ENCODE measurements around the gene DCAF4L1. TPM values are rescaled to one million over a fixed set of nuclear protein-coding genes. Genes with fewer than 3 reads are reported as not detected.
A peak's percentile ranks its signal among the peaks of the same experiment; 100 is the strongest.

DCAF4L1 gene, protein sequence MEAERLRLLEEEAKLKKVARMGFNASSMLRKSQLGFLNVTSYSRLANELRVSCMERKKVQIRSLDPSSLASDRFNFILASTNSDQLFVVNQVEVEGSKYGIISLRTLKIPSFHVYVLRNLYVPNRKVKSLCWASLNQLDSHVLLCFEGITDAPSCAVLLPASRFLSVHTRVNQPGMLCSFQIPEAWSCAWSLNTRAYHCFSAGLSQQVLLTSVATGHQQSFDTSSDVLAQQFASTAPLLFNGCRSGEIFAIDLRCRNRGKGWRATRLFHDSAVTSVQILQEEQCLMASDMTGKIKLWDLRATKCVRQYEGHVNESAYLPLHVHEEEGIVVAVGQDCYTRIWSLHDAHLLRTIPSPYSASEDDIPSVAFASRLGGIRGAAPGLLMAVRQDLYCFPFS
- 0.09 to 0.11 TPM in 2 of 3 replicates, not detected in the other for total RNA-seq

DNA sequence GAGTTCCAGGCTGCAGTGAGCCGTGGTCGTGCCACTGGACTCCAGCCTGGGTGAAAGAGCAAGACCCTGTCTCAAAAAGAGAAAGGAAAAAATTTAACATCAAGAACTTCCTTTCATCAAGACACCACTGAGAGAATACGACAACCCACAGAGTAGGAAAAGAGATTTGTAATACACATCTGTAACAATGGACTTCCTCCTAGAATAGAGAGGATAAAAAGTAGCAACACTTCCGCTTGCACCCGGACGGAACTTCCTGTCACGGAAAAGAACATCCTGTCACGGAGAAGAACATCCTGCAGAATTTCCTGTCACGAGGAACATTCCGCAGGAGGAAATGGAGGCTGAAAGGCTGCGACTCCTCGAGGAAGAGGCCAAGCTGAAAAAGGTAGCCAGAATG lies at the start of gene DCAF4L1:
Gene DCAF4L1 (plus strand): TSS at position 301 of the 400 bp plus-strand sequence. CDS start 37 bp downstream, at position 338.
- Mint-ChIP-seq H3K4me1 (no peaks in the 10 kb centered on the region), H3K9me3 (no peaks in the 10 kb centered on the region), H3K27me3 (ENCODE audit: low read depth) (peaks cover 3% of the 10 kb centered on the region), H3K4me3 (no peak within 1 kb of the TSS), H3K36me3 (no peaks in the 10 kb centered on the region), H3K27ac (no peak within 1 kb of the TSS)
- TF ChIP-seq, protein P1, sequence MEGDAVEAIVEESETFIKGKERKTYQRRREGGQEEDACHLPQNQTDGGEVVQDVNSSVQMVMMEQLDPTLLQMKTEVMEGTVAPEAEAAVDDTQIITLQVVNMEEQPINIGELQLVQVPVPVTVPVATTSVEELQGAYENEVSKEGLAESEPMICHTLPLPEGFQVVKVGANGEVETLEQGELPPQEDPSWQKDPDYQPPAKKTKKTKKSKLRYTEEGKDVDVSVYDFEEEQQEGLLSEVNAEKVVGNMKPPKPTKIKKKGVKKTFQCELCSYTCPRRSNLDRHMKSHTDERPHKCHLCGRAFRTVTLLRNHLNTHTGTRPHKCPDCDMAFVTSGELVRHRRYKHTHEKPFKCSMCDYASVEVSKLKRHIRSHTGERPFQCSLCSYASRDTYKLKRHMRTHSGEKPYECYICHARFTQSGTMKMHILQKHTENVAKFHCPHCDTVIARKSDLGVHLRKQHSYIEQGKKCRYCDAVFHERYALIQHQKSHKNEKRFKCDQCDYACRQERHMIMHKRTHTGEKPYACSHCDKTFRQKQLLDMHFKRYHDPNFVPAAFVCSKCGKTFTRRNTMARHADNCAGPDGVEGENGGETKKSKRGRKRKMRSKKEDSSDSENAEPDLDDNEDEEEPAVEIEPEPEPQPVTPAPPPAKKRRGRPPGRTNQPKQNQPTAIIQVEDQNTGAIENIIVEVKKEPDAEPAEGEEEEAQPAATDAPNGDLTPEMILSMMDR (IDR thresholded peaks at IDR 0.05; ENCODE audit: unreplicated experiment), result no peak
- no peak for DNase-seq (ENCODE audit: low spot score in 2 of 2, unreplicated experiment in 2 of 2)

DNA sequence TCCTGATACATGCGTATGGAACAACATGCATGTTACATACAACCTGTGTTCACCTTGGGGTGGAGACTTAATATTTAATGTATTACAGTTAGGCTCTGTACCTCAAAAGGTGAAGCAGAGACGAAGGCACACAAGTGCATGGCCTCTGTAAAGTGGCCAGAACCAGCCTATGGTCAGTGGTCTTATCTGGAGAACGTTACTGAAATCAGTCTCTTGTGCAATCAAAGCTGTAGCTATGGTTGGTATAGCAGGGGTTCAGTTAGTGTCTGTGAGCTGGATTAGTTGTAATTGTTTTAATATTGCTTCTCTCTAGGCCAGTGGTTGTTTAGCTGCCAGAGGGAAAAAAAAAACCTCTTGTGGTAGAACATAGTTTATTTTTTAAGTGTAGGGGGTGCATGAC lies 48.6 kb upstream of the DCAF4L1 start:
- H3K4me3 Mint-ChIP-seq, result no peak overlapping the region
- H3K27me3 Mint-ChIP-seq (ENCODE audit: low read depth), result peaks cover 35% of the 10 kb centered on the region
- H3K9me3 Mint-ChIP-seq, result peaks cover 5% of the 10 kb centered on the region
- DNase-seq (ENCODE audit: low spot score in 2 of 2, unreplicated experiment in 2 of 2), result no peak
- no peaks in the 10 kb centered on the region for H3K36me3 Mint-ChIP-seq
- H3K27ac Mint-ChIP-seq, result no peak overlapping the region
- H3K4me1 Mint-ChIP-seq, result peaks cover 20% of the 10 kb centered on the region
- TF ChIP-seq, protein P1 (IDR thresholded peaks at IDR 0.05; ENCODE audit: unreplicated experiment), result no peak

DNA sequence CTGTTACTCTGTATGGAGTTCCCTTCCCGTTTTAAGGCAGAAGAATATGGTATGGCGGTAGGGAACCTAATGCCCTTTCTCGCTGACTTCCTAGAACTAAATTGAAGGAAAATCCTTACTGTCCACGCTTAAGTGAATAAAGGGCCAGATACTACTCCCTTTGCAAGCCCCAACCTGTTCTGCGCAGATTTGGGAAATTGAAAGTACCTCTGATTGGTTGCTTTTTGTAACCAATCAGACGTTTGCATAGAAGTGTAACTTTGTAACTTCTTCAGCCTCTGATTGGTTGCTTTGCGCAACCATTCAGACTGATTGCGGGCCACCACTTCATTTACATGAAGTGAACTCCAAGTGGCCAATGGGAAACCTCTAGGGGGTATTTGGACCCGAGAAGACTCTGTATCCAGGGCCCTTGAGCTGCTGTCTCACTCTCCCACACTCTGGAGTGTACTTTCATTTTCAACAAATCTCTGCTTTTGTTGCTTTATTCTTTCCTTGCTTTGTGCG lies 47.5 kb upstream of the DCAF4L1 start:
- peaks cover 5% of the 10 kb centered on the region for H3K9me3 Mint-ChIP-seq
- H3K27me3 Mint-ChIP-seq (ENCODE audit: low read depth), result peaks cover 35% of the 10 kb centered on the region
- no peak overlapping the region for H3K27ac Mint-ChIP-seq
- TF ChIP-seq, protein P1 (IDR thresholded peaks at IDR 0.05; ENCODE audit: unreplicated experiment), result no peak
- peaks cover 20% of the 10 kb centered on the region for H3K4me1 Mint-ChIP-seq
- no peak for DNase-seq (ENCODE audit: low spot score in 2 of 2, unreplicated experiment in 2 of 2)
- H3K36me3 Mint-ChIP-seq, result peaks cover under 1% of the 10 kb centered on the region
- peak overlapping the region; percentile 99 for H3K4me3 Mint-ChIP-seq

DNA sequence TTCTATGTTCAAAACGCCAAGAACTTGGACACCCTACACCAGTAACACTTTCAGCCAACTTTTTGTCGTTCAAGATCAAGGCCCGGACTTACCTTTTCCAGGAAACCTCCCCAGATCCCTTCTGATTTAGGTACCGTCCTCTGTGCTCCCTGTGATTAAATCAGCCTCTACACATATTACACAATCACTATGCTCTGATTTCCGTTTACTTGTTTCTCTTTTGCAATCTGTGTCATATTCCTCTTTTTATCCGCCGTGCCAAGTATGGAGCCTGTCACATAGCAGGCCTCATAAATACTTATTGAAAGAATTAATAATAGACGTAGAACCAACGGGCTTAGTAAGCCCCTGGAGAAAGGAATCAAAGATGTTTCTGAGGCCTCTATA lies 47.0 kb upstream of the DCAF4L1 start:
- TF ChIP-seq, protein P1 (IDR thresholded peaks at IDR 0.05; ENCODE audit: unreplicated experiment), result no peak
- no peak for DNase-seq (ENCODE audit: low spot score in 2 of 2, unreplicated experiment in 2 of 2)
- peaks cover 5% of the 10 kb centered on the region for H3K9me3 Mint-ChIP-seq
- H3K27me3 Mint-ChIP-seq (ENCODE audit: low read depth), result peaks cover 32% of the 10 kb centered on the region
- H3K4me1 Mint-ChIP-seq, result peaks cover 20% of the 10 kb centered on the region
- H3K27ac Mint-ChIP-seq, result peak overlapping the region; percentile 98
- H3K4me3 Mint-ChIP-seq, result peak overlapping the region; percentile 99
- peaks cover 5% of the 10 kb centered on the region for H3K36me3 Mint-ChIP-seq

- peaks cover 28% of the 10 kb centered on the region for H3K27me3 Mint-ChIP-seq (ENCODE audit: low read depth)
- TF ChIP-seq, protein P1 (IDR thresholded peaks at IDR 0.05; ENCODE audit: unreplicated experiment), result no peak
- peaks cover 5% of the 10 kb centered on the region for H3K9me3 Mint-ChIP-seq
- H3K36me3 Mint-ChIP-seq, result peaks cover 8% of the 10 kb centered on the region
- H3K4me3 Mint-ChIP-seq, result peak within 1 kb of the TSS; percentile 99
- H3K4me1 Mint-ChIP-seq, result peaks cover 20% of the 10 kb centered on the region
- H3K27ac Mint-ChIP-seq, result peak within 1 kb of the TSS; percentile 98
- peak; percentile 37 to 76 for DNase-seq (ENCODE audit: low spot score in 2 of 2, unreplicated experiment in 2 of 2)
These were observed 46.5 kb upstream of the DCAF4L1 start, which contains the start of gene TMEM33 for GRCh38 chr4:41934901-41935651. Gene TMEM33 (plus strand): TSS chr4:41935429. CDS start chr4:41935485, 56 bp downstream.

Data from mesothelial cell of epicardium (in vitro differentiated cells).